ENCODE results near the gene PCGF3.

DNA sequence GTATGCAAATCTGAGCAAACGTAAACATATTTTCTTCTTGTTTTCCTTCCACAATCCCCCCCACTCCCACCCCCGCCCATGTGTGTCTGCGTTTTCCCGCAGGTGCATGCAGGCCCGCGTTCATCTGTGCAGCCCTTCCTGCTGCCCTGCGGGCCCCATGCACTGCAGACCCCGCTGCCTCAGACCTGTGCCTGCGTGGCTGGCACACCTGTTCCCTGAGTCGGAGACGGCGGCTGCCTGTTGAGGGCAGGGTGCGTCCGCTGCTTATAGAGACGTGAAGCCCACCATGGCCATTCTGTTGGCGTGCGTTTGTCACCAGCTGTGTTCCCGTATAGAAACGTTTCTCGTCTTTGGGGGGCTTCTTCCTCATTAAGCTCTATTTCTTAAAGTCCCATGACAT, 51.5 kb downstream of the PCGF3 start:
- TF ChIP-seq CTCF (IDR thresholded peaks at IDR 0.05 in 2 of 3, conservative IDR thresholded peaks at IDR 0.05 in 1 of 3; ENCODE audit: control insufficient read depth in 2 of 3, extremely low read depth in 1 of 3, insufficient read depth in 1 of 3, low read depth in 3 of 3, low read length in 3 of 3) (no peak), REST (IDR thresholded peaks at IDR 0.05; ENCODE audit: low read depth, low read length) (no peak), BACH1 (IDR thresholded peaks at IDR 0.05; ENCODE audit: borderline replicate concordance) (no peak), NR2C2 (IDR thresholded peaks at IDR 0.05; ENCODE audit: borderline replicate concordance, control insufficient read depth, insufficient read length, low read depth) (no peak), SPI1 (IDR thresholded peaks at IDR 0.05; ENCODE audit: borderline replicate concordance, insufficient read depth, low read depth, low read length) (no peak), GABPA (IDR thresholded peaks at IDR 0.05; ENCODE audit: low read depth) (no peak), MTA3 (IDR thresholded peaks at IDR 0.05; ENCODE audit: borderline replicate concordance, low read length) (no peak), MYC (IDR thresholded peaks at IDR 0.05; ENCODE audit: insufficient read depth, insufficient read length, insufficient replicate concordance, low read length, severe bottlenecking) (no peak), ATF3 (IDR thresholded peaks at IDR 0.05; ENCODE audit: borderline replicate concordance, extremely low read depth, low read depth, low read length) (no peak), MAX (IDR thresholded peaks at IDR 0.05; ENCODE audit: low read depth, low read length) (no peak), POLR2A (IDR thresholded peaks at IDR 0.05; ENCODE audit: low read depth, low read length) (no peak)

Measured in GM12878 (cell line).